GM12891 (cell line): ENCODE data around the gene HOXA3.

Source experiments
- PAX5 ChIP-seq: IDR thresholded peaks from 2 replicates; pipeline ENCODE4 v1.6.1; 2011; ENCODE audit warnings: low read length, moderate library complexity, mild to moderate bottlenecking; ENCODE audit not compliant: insufficient read depth, severe bottlenecking
- POLR2A ChIP-seq: IDR thresholded peaks from 2 replicates; pipeline ENCODE4 v1.6.1; 2011; ENCODE audit warnings: low read depth, low read length, control low read depth
- POLR2AphosphoS5 ChIP-seq: IDR thresholded peaks from 2 replicates; pipeline ENCODE4 v1.6.1; 2011; ENCODE audit warnings: low read depth, low read length, control low read depth
- POU2F2 ChIP-seq: IDR thresholded peaks from 2 replicates; pipeline ENCODE4 v1.6.1; 2011; ENCODE audit warnings: low read depth, mild to moderate bottlenecking, control low read depth, low read length, moderate library complexity
- SPI1 ChIP-seq: IDR thresholded peaks from 2 replicates; pipeline ENCODE4 v1.6.1; 2011; ENCODE audit warnings: low read depth, low read length, control low read depth
- TAF1 ChIP-seq: IDR thresholded peaks from 2 replicates; pipeline ENCODE4 v1.6.1; 2011; ENCODE audit warnings: low read depth, low read length, control low read depth

DNA sequence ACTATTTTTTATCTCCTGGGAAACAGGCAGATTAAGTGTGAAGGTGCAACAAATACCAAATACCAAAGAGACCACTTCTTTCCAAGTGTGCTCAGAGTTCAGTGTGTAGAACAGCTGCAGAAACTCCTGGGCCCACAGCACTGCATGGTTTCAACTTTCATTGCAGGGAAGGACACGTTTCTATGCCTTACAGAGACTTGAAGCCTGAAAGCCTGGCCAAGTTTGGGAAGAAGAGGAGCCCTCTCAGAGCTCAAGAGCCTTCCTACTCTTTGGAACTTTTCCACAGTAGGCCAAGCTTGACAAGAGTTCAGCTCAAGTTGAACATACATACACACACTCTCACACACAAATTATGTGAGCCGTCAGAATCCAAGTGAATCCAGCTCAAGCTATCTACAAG is 24.3 kb downstream of the HOXA3 start:
- TF ChIP-seq POLR2A (no peak), SPI1 (no peak), POLR2AphosphoS5 (no peak), PAX5 (no peak), POU2F2 (no peak), TAF1 (no peak)
